Measurements from ENCODE around the gene GPR150. TPM values are rescaled to one million over a fixed set of nuclear protein-coding genes. Genes with fewer than 3 reads are reported as not detected.

The GPR150 gene
- total RNA-seq, 1 experiment from 2014 or later = 0.54 TPM

DNA sequence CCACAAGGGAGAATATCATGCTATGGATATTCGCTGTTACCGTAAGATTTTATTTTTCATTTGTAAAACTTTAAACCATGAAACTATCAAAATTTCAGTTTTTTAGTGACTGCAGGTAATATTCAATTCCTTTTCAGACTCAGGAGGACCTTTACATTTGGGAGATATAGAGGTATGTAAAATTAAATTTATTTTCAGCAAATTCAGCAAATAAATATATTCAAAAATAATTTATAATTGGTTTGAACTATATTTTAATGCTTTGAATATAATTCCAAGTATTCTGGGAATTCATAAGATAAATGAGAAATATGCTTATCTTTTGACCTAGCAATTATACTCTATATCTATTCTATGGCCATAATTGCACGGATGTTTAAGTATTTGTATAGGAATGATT, 34.3 kb downstream of the GPR150 start:
- Histone ChIP-seq H3K4me3 (ENCODE audit: low read depth in 2 of 2, low read length in 2 of 2) (no peak overlapping the region), H3K27ac (ENCODE audit: low read length) (no peak overlapping the region), H3K36me3 (ENCODE audit: control insufficient read depth, insufficient read depth, low read length) (no peaks in the 10 kb centered on the region), H3K9me3 (ENCODE audit: control insufficient read depth, insufficient read depth, low read depth, low read length) (no peaks in the 10 kb centered on the region), H3K4me1 (ENCODE audit: control insufficient read depth, insufficient read depth, low read length) (no peaks in the 10 kb centered on the region), H3K27me3 (ENCODE audit: control insufficient read depth, insufficient read depth, low read length) (no peaks in the 10 kb centered on the region)
- ChIA-PET POLR2A (no interaction called here), CTCF (no interaction called here)
- no TSS peak for BruUV-seq (replicated peaks)
- no peak for ATAC-seq
- TF ChIP-seq POLR2AphosphoS5 (IDR thresholded peaks at IDR 0.05; ENCODE audit: low read depth, low read length) (no peak), TCF7L2 (IDR thresholded peaks at IDR 0.05; ENCODE audit: low read depth, low read length) (no peak), SIN3A (IDR thresholded peaks at IDR 0.05; ENCODE audit: borderline replicate concordance, insufficient read depth, low read depth, low read length) (no peak)
- TF ChIP-seq, protein P1, sequence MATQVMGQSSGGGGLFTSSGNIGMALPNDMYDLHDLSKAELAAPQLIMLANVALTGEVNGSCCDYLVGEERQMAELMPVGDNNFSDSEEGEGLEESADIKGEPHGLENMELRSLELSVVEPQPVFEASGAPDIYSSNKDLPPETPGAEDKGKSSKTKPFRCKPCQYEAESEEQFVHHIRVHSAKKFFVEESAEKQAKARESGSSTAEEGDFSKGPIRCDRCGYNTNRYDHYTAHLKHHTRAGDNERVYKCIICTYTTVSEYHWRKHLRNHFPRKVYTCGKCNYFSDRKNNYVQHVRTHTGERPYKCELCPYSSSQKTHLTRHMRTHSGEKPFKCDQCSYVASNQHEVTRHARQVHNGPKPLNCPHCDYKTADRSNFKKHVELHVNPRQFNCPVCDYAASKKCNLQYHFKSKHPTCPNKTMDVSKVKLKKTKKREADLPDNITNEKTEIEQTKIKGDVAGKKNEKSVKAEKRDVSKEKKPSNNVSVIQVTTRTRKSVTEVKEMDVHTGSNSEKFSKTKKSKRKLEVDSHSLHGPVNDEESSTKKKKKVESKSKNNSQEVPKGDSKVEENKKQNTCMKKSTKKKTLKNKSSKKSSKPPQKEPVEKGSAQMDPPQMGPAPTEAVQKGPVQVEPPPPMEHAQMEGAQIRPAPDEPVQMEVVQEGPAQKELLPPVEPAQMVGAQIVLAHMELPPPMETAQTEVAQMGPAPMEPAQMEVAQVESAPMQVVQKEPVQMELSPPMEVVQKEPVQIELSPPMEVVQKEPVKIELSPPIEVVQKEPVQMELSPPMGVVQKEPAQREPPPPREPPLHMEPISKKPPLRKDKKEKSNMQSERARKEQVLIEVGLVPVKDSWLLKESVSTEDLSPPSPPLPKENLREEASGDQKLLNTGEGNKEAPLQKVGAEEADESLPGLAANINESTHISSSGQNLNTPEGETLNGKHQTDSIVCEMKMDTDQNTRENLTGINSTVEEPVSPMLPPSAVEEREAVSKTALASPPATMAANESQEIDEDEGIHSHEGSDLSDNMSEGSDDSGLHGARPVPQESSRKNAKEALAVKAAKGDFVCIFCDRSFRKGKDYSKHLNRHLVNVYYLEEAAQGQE (IDR thresholded peaks at IDR 0.05; ENCODE audit: insufficient read depth in 1 of 2, low read depth in 2 of 2, low read length in 1 of 2) = no peak
- TF ChIP-seq, protein P2, sequence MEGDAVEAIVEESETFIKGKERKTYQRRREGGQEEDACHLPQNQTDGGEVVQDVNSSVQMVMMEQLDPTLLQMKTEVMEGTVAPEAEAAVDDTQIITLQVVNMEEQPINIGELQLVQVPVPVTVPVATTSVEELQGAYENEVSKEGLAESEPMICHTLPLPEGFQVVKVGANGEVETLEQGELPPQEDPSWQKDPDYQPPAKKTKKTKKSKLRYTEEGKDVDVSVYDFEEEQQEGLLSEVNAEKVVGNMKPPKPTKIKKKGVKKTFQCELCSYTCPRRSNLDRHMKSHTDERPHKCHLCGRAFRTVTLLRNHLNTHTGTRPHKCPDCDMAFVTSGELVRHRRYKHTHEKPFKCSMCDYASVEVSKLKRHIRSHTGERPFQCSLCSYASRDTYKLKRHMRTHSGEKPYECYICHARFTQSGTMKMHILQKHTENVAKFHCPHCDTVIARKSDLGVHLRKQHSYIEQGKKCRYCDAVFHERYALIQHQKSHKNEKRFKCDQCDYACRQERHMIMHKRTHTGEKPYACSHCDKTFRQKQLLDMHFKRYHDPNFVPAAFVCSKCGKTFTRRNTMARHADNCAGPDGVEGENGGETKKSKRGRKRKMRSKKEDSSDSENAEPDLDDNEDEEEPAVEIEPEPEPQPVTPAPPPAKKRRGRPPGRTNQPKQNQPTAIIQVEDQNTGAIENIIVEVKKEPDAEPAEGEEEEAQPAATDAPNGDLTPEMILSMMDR (IDR thresholded peaks at IDR 0.05) = no peak
- no peak for DNase-seq (ENCODE audit: low read depth, low spot score)
- in situ Hi-C loops (cut with HindIII; ENCODE audit: low pct_unique_long_range_greater_than_20kb, low sequenced_read_pairs) = no loop called here
- intact Hi-C loops (cut with micrococcal nuclease; ENCODE audit: unreplicated experiment) = no loop called here

DNA sequence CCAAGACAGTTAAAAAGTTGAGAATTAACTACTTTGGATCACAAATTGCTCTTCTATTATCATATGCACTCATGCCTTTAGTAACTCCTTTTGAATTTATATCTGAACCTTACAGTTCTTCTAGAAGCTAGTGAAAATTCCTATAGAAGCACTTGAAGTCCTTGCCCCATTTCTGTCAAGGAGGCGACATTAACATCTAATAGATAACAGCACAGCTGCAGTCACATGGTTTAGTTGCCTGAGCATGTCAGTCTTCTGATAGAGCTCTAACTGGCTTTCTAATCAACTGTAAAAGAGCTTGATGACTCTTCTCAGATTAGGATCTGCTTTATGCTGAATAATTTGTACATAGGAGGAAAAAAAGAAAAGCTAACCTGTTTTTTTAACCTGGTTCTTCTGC, 35.7 kb downstream of the GPR150 start:
- no peak for DNase-seq (ENCODE audit: low read depth, low spot score)
- intact Hi-C loops (cut with micrococcal nuclease; ENCODE audit: unreplicated experiment) = no loop called here
- TF ChIP-seq, protein P1 (IDR thresholded peaks at IDR 0.05; ENCODE audit: insufficient read depth in 1 of 2, low read depth in 2 of 2, low read length in 1 of 2) = no peak
- TF ChIP-seq SIN3A (IDR thresholded peaks at IDR 0.05; ENCODE audit: borderline replicate concordance, insufficient read depth, low read depth, low read length) (no peak), TCF7L2 (IDR thresholded peaks at IDR 0.05; ENCODE audit: low read depth, low read length) (no peak), POLR2AphosphoS5 (IDR thresholded peaks at IDR 0.05; ENCODE audit: low read depth, low read length) (no peak)
- TF ChIP-seq, protein P2 (IDR thresholded peaks at IDR 0.05) = no peak
- no TSS peak for BruUV-seq (replicated peaks)
- in situ Hi-C loops (cut with HindIII; ENCODE audit: low pct_unique_long_range_greater_than_20kb, low sequenced_read_pairs) = no loop called here
- Histone ChIP-seq H3K4me3 (ENCODE audit: low read depth in 2 of 2, low read length in 2 of 2) (no peak overlapping the region), H3K4me1 (ENCODE audit: control insufficient read depth, insufficient read depth, low read length) (no peaks in the 10 kb centered on the region), H3K9me3 (ENCODE audit: control insufficient read depth, insufficient read depth, low read depth, low read length) (no peaks in the 10 kb centered on the region), H3K36me3 (ENCODE audit: control insufficient read depth, insufficient read depth, low read length) (no peaks in the 10 kb centered on the region), H3K27ac (ENCODE audit: low read length) (no peak overlapping the region), H3K27me3 (ENCODE audit: control insufficient read depth, insufficient read depth, low read length) (no peaks in the 10 kb centered on the region)
- no peak for ATAC-seq
- ChIA-PET CTCF (no interaction called here), POLR2A (no interaction called here)
